Left renal pelvis (tissue), 4 donors: ENCODE measurements around the gene NRARP. TPM values are rescaled to one million over a fixed set of nuclear protein-coding genes. Genes with fewer than 3 reads are reported as not detected.
"Not testable (repeated sequence)": the region's sequence is repeated elsewhere in the genome, so short reads cannot be mapped to it uniquely, and the experiment has no call there.

ENCODE experiments used
- DNase-seq, 4 donors: peaks; one replicate each; pipeline ENCODE4 v3.0.0-alpha.2; 2013; ENCODE audit warnings: low read depth in 4 of 4, low spot score in 3 of 4
- polyA plus RNA-seq, 4 donors: library from polyadenylated mRNA; unstranded; fragments of 120-200 nt; gene quantifications; one replicate each; pipeline ENCODE4 v1.2.1, GENCODE V29; 2013; ENCODE audit not compliant: insufficient read length in 4 of 4

NRARP gene
- polyA plus RNA-seq, 4 donors, result 2.8 to 7.6 (median 6.7) TPM

DNA sequence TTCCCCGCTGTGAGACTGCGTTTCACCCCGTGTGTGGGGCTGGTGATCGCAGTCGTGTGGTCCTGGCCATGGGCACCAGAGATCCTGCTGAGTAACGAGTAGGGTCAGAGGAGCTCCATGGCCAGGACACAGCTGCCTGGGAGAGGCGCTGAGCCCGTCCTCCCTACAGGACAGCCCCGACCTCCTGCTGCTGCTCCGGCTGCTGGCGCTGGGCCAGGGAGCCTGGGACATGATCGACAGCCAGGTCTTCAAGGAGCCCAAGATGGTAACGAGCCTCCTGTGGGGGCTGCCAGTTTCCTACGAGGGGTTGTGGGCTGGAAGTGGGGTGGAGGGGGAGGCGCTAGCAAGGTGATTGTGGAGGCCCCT, 35.9 kb downstream of the NRARP start:
- no peak for DNase-seq

DNA sequence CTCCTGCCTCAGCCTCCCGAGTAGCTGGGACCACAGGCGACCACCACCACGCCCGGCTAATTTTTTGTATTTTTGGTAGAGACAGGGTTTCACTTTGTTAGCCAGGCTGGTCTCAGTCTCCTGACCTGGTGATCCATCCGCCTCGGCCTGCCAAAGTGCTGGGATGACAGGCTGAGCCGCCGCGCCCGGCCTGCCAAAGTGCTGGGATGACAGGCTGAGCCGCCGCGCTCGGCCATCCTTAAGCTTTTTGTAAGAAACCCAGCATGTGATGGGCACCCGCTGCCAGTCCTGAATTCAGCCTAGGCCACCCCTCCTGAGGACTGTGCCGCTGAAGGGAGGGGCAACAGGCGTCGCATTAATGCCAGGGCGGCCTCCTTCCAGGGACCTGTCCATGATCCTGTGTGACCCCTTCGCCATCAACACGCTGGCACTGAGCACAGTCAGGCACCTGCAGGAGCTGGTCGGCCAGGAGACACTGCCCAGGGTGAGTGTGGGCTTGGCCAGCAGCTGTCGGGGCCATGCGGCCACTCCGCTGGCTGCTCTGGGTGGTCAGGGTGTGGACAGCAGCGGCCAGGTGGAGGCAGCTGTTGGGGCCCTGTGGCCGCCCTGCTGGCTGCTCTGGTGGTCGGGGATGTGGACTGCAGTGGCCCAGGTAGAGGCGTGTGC, 36.4 kb downstream of the NRARP start:
- no peak for DNase-seq

DNA sequence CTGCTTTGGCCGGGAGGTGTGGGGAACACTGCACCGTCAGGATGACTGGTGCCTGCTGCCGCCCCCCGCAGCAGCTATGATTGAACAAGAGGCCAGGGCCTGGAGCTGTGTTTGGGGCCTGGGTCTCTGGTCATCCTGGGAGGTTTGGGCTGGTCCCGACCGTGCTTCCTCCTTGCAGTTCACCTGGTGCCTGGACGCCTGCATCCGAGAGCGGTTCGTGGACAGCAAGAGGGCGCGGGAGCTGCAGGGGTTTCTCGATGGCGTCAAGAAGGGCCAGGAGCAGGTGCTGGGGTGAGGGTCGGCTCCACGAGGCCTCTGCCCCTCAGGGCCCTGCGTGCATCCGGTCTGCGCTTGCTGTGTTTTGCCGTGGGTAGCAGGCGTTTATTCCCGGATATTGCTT, 38.0 kb downstream of the NRARP start:
- DNase-seq, result no peak

DNA sequence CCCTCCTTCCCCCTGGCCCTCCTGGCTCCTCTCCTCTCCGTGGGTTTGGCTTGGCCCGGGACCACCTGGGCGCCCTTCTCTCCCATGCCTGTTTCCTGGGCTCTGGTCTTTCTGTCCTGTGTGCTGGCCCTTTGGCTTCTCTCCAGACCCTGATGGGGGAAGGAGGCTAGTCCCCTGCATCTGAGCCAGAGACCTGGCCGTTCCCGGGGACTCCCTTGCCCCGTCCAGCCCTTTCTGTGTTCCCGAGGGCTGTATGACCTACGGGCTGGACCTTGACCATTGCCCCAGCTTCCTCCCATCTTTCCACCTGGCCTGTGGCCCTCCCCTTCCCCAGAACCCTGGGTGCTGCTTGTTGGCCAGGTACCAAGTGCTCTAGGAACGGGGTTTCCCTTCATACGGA, 38.6 kb downstream of the NRARP start:
- DNase-seq, result no peak

DNA sequence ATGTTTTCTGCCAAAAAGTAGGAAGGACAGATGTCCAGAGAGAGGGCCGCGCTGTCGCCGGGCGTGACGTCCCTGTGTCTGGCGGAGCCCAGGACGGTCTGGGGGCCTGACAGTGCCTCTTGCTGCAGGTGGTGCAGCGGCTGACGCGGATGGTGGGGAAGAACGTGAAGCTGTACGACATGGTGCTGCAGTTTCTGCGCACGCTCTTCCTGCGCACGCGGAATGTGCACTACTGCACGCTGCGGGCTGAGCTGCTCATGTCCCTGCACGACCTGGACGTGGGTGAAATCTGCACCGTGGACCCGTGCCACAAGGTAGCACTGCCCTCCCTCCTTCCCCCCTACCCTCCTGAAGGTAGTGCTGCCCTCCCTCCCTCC, 39.2 kb downstream of the NRARP start:
- no peak for DNase-seq

DNA sequence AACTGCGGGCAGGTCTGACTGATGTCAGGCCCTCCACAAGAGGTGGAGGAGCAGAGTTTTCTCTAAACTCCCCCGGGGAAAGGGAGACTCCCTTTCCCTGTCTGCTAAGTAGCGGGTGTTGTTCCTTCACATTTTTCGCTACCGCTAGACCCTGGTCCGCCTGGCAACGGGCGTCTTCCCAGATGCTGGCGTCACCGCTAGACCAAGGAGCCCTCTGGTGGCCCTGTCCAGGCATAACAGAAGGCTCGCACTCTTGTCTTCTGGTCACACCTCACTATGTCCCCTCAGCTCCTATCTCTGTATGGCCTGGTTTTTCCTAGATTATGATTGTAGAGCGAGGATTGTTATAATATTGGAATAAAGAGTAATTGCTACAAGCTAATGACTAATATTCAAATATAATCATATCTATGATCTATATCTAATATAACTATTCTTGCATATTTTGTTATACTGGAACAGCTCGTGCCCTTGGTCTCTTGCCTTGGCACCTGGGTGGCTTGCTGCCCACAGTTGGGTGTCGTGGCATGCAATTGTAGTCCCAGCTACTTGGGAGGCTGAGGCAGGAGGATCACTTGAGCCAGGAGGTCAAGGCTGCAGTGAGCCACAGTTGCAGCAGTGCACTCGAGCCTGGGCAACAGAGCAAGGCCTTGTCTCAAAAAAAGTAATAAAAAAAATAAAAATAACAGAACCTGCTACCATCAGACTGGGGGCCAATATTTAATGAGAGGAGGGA, 39.7 kb downstream of the NRARP start:
- DNase-seq, result not testable (repeated sequence)

DNA sequence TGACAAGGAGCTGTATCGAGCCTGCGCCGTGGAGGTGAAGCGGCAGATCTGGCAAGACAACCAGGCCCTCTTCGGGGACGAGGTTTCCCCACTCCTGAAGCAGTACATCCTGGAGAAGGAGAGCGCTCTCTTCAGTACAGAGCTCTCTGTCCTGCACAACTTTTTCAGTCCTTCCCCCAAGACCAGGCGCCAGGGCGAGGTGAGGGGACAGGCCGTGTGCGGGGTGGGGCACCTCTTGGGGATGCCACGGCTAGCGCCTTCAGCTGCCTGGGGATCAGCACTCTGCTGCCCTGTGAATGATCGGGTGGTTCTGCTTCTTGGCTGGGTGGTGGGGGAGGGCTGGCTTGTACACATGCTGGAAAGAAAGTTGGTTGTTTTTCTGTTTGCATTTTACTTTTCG, 45.2 kb downstream of the NRARP start:
- DNase-seq, result no peak

DNA sequence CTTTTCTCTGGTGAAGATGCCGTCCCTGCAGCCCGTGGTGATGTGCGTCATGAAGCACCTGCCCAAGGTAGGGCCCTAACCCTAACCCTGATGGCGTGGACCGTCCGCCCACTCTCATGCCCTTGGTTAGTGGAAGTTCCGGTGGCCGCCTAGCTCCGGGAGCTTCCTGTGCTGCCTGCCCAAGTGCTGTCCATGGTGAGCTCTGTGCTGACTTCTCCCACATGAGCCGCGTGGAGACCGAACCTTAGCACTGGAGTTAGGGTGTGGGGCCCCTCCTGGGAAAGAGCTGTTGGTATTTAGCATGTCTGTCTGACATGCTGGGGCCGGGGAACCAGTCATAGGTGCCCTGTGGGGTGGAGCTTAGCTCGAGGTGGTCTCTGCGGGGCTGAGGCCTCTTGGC, 45.7 kb downstream of the NRARP start:
- no peak for DNase-seq

DNA sequence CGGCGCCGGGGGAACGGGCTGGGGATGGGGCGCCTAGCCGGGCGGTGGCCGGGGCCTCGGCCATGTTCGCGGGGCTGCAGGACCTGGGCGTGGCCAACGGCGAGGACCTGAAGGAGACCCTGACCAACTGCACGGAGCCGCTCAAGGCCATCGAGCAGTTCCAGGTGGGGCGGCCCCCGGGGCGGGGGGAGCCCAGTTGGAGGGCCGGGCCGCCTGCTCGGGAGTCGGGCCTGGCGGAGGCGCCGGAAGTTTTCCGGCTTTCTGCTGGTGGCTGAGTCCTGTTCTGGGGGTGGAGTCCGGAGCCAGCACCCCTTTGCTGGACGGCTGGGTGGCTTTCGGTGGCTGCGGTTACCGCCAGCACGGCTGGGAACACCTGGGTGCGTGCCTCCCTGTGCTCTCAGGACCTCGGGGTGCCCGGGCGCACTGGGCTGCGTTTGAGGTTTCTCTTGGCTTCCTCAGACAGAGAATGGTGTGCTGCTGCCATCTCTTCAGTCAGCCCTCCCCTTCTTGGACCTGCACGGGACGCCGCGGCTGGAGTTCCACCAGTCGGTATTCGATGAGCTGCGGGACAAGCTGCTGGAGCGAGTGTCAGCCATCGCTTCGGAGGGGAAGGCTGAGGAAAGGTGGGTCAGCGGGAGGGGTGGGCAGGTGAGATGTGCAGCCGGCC, 46.5 kb downstream of the NRARP start:
- DNase-seq, result no peak

DNA sequence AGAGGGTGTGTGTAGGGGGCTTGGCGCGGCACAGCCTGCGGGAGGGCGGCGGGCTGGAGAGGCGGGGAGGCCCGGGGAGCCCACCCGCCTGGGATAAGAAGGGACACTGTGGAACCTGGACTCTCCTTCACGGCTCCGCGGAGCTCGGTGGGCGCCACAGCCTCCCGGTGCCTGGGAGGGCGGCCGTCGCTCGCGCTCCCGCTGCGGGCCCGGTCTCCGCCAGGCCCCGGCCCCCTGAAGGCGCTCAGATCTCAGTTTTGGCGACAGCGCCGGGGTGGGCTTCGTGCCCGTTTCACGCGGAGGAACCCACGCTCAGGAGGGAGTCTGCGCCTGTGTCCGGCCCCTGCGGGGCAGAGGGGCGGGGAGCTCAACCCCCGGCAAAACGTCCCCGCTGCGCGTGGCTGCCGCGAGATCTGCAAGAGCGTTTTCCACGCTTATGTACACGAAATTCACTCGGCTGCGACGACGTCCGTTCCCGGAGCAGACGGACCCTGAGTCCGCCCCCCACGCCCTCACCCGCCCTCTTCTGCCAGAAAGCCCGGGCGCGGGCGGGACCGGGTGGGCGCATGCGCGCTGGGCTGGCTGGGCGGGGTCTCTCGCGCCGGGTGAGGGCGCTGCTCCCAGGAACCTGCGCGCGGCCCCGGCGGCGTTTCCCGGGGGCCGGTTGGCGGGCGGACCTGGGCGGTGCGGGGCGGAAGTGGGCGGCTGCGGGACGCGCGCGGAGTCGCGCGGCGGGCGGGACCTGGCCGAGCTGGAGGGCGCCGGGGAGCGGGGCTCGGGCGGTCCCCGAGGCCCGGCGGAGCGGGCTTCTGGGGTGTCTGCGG, 47.2 kb downstream of the NRARP start, which contains the start of gene NELFB:
Gene NELFB (plus strand): TSS at position 704 of the 824 bp plus-strand sequence.
- DNase-seq, result peak; percentile 65 to 84 (median 78)

DNA sequence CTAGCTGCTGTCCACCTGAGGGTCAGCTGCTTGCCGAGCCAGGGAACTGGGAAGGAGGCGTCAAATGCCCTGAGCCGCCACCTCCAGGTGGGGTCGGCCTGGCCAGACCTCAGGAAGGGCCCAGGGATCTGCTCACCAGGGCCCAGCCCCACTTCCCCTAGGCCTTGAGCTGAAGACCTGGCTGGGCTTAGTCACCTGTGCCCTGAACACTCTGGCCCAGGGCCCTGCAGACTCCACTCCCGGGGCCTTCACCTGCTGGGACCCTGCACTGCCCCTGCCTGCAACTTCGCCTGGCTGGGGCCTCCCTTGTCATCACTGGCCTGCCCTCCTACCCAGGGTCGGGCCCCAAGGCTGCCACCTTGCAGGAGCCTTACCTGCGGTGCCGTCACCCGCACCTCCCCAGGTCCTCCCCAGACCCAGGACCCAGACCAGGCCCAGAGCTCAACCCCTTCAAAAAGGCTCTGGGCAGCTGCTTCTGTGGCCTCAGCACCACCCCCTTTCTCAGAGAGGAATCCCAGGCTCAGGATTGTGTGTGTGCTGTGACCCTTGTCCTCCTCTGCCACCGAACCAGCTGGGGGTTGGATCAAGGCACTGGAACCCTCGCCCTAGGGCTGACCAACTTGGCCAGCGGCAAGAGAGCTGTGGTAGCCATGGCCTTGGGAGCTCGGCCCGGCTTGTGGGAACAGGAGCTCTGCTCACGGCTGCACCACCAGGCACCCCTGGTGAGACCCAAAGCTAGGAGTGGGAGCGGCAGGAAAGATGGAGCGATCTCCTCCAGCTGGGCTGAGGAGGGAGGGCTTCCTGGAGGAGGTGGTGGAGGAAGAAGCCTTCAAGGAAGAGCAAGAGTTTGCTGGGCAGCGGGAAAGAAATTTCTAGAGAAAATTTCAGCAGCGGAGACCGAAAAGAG, 48.1 kb downstream of the NRARP start:
- no peak for DNase-seq

DNA sequence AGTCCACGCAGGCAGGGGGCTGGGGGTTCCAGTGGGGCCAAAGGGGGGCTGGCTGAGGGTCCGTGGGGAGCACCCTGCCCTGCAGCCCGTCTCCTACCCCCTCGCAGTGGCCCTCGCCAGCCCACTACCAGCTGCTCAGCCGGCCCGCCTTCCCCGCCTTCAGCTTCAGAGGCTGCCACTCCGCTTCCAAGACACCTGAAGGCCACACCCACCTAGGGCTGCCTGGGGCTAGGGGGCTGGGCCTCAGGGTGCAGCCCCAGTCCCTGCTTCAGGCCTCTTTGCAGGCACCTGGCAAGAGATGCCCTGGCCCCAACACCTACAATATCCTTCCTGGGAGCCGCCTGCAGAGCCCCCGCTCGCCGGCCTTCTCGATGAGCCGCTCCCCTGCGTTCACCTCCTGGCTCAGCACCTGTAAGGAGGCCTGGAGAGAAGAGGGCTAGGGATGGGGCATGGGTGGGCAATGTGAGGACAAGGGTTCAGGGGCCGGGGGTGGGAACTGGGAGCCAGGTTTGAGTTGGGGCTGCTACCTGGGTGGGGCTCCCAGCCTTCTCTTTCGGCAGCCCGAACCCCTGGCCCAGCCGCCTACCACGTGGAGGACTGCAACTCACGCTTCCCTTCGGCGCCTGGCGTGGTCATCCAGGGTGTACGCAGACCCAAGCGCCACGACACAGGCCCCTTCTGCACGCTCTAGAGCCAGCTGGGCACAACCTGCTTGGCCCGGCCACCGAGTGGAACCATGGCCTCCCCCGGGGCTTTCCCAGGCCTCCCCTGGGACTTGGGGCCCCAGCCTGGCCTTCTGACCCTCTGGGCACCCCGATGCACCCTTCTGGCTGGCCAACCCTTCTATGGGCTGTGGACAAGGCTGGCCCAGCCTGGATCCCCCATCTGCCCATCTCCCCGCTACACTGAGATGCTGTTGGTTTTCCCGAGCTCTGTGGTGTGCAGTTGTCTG, 49.2 kb downstream of the NRARP start:
- DNase-seq, result no peak

DNA sequence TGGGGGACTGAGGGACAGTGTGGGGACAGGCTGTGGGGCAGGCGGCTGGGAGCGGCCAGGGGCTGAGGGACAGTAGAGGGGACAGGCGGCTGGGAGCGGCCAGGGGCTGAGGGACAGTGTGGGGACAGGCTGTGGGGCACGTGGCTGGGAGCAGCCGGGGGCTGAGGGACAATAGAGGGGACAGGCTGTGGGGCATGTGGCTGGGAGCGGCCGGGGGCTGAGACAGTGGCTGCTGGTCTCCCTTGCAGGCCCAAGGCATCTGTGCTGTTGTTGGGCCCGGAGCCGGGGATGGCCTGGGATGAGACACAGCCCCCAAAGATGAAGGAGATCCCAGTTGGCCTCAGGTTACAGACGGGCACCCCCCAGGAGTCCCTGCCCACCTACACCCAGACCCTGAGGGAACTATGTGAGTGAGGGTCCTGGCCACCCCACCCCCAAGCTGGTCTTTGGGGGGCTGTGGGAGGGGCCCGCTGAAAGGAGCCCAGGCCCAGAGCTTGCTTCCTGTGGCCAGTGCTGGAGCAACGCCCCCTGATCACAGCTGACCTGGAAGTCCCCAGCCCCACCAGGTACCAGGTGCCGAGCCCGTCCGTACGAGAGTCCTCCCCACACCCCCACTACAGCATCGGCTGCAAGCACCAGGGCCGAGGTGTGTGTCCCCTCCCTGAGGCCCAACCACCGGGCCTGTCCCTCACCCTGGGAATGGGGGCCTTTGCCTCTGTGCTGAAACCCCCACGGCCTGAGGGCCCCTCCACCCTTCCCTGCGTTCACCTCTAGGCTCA, 50.4 kb downstream of the NRARP start:
- DNase-seq, result no peak

DNA sequence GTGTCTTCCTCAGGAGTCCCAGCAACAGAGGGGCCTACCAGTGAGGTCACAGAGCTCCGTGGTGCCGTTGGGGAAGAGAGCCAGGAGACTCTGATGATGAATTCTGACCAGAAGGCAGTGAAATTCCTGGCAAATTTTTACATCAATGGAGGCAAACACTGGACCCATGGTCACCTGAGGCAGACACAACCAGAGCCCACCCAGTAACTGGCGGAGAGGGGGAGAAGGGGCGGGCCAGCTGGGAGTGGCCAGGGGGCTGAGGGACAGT, 50.9 kb downstream of the NRARP start, which contains the start of gene STPG3:
Gene STPG3 (plus strand): TSS at position 93 of the 268 bp plus-strand sequence. CDS start 1 bp downstream, at position 94.
- DNase-seq, result no peak

DNA sequence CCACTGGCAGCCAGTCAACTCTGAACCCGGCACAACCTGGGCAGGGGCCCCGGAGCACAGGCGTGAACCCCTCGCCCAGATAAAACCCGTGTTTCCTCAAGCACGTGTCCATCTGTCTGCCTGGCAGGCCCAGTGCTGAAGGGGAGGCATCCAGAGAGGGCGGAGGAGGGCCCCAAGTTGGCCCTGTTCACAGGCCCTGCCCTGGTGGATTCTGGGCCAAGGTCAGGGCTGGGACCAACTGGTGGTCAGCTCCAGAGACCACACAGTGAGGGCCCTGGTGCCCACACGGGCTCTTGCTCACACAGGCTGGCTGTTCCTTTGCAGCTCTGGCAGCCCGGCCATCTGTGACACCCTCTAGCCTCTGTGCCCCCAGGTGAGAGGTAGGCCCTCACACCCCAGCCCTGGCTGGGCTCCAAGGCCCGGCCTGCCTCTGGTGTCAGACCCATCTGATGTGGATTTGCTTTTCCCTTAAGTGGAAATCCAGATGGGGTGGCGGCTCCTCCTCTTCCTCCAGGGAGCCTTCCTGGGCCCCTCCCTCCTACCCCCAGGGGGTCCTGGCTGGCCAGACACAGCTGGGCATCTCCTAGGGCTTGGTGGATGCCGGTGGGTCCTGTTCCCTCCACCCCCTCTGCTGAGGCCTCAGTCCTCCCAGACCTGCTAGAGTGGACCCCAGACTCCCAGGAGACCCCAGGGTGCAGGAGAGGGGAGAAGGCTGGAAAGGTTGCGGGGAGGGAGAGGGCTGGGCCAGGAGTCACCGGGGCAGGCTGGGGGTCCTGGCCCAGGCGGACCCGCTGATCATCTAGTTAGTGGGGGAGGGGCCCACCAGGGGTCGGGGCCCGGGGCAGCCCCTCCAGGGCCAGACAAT, 51.5 kb downstream of the NRARP start:
- DNase-seq, result no peak
